GM13976 (cell line): ENCODE measurements around the gene MPPED2.

Experiments
- DNase-seq: peaks from one replicate; pipeline ENCODE4 v3.0.0; 2012; ENCODE audit warnings: low spot score
- in situ Hi-C: fragments of 300-500 bp; cut with MboI; formaldehyde crosslinking; loops from one replicate; pipeline ENCODE4 v1.12.0; 2022; ENCODE audit warnings: low sequenced_read_pairs, mixed read lengths, inconsistent platforms; ENCODE audit not compliant: unreplicated experiment
- TF ChIP-seq, protein P1 (sequence below): IDR thresholded peaks from 2 replicates; pipeline ENCODE4 v1.5.1; 2012; ENCODE audit warnings: borderline replicate concordance, mild to moderate bottlenecking; ENCODE audit not compliant: insufficient read depth; ENCODE audit errors: extremely low read depth, missing control alignments, control extremely low read depth

The MPPED2 gene

DNA sequence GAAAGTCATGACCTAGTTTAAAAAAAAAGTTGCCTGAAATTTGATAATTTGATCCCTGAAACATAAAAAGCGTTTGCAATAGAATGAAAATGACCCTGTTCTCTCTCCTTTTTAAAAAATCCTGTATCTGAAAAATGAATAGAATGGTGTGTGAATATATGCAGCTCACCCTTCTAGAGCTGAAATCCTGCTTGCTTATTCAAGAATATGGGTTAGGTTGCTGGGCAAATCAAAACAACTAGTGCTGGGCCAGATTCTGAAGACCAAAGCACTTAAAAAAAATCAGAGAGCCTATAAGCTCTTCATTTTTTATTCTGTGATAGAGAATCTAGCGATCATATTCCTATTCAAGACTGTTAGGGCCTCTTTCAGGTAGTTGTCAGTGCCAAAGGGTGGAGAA is 131.6 kb downstream of the MPPED2 start:
- in situ Hi-C loops = no loop called here
- DNase-seq = no peak
- TF ChIP-seq, protein P1, sequence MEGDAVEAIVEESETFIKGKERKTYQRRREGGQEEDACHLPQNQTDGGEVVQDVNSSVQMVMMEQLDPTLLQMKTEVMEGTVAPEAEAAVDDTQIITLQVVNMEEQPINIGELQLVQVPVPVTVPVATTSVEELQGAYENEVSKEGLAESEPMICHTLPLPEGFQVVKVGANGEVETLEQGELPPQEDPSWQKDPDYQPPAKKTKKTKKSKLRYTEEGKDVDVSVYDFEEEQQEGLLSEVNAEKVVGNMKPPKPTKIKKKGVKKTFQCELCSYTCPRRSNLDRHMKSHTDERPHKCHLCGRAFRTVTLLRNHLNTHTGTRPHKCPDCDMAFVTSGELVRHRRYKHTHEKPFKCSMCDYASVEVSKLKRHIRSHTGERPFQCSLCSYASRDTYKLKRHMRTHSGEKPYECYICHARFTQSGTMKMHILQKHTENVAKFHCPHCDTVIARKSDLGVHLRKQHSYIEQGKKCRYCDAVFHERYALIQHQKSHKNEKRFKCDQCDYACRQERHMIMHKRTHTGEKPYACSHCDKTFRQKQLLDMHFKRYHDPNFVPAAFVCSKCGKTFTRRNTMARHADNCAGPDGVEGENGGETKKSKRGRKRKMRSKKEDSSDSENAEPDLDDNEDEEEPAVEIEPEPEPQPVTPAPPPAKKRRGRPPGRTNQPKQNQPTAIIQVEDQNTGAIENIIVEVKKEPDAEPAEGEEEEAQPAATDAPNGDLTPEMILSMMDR = no peak

DNA sequence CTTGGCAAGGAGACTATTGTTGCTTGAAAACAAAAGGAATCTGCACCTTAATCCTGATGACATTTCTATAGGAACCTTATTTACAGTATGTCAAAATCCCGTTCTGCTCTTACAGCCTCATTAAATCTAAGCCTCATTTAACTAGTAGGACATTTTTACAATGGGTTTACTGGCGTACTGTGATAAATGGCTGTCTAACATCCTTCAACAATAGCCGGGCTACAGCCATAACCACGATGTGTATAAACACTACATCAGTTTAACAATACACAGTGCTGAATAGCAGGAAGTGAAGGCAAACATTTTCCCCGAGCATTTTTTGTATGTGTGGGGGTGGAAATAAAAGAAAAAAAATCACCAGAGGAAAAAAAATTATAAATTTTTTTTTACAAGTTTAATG is 132.0 kb downstream of the MPPED2 start:
- TF ChIP-seq, protein P1 = no peak
- DNase-seq = no peak
- in situ Hi-C loops = no loop called here

DNA sequence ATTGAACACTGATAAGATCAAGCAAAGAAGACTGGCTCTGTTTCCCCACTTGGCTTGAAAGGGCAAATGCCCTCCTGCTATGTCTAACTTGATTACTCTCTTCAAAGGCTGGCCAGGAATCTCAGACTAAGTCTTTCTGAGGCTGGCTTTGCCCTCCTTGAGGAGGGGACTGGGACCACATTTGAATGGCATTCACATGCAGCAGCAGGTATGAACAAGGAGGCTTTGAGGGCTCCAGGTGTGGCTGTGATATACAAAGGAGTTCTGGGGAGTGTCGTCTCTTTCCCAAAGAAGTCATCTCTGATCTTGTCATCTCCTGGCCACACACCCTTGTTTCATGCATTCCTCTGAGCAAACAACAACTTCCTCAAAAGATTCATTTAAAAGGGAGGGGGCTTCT is 132.4 kb downstream of the MPPED2 start:
- DNase-seq = no peak
- in situ Hi-C loops = no loop called here
- TF ChIP-seq, protein P1 = no peak

DNA sequence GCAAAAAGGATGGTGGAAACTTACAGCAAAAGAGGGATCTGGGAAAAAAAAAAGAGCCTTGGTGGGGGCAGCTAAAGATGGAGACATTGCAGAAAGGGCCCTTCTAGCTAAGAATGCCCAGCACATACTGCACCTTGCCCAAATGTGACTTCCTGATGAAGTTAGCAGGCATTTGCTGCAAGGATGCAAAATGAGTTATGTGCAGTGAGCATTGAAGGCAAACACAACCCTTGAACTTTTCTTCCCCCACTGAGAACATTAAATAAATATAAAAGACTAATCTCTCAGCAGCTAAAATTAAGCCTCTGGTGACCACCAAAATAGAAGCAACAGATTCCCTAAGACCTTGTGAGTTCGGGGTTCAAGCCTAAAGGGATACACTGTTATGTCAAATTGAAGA is 133.3 kb downstream of the MPPED2 start:
- in situ Hi-C loops = no loop called here
- TF ChIP-seq, protein P1 = no peak

DNA sequence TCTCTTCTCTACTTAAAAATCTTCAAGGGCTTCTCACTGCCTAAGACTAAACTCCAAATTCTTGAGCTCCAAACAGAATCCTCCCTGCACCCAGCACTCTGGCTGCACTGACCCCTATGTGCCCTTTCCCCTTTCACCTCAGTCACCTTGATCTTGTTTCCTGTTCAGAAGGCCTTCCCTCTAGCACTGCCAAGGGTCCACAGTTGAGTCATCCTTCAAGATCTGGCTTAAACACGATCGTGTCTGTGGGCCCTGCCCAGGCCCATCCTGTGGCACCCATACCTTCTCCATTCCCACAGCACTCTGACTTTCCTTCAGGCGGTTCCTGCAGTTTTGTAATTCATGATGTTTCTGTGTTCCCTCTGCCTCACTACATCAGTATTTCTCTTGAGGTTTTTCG is 134.0 kb downstream of the MPPED2 start:
- in situ Hi-C loops = no loop called here
- TF ChIP-seq, protein P1 = no peak

More for the DNA sequence above, 133.3 kb downstream of the MPPED2 start:
- no peak for DNase-seq

DNA sequence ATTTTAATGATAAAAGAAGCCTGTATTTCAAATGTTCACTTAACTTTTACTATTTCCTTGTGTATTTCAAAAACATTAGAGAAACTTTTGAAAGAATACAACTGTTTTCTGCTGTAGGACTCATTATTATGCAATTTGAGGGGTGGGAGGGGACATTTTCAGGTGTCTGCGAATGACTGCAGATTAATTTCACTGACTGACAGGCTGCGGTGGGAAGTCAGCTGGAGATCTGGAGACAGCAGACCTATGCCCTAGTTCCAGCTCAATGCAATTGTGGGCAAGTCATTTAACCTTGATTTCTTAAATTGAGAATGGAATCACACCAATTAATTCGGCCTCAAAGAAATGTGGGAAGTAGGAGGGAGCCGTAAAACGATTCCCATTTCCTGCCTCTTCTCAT is 134.5 kb downstream of the MPPED2 start:
- in situ Hi-C loops = no loop called here
- DNase-seq = no peak
- TF ChIP-seq, protein P1 = no peak

More for the DNA sequence above, 134.0 kb downstream of the MPPED2 start:
- DNase-seq = no peak

DNA sequence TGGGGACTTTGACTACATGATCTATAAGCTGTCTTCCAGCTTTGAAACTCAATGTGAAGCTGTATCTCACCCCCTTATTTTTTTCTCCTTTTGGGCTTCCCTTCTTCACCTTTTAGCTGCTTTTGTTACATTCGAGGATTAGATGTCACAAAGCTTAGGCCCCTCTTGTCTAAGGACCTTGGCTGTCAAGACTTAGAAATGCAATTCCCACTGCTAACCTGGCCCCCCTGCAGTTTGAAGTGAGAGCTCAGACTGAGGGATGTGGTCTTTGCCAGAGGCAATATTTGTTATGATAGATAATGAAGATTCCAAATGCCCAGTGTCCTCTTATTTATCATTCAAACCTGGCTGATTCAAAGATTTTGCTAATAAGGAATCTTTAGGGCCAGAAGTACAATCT is 135.0 kb downstream of the MPPED2 start:
- in situ Hi-C loops = no loop called here
- TF ChIP-seq, protein P1 = no peak
- no peak for DNase-seq
